IMR-90 (cell line): ENCODE results near the gene MARCHF2. TPM values are rescaled to one million over a fixed set of nuclear protein-coding genes. Genes with fewer than 3 reads are reported as not detected.

Source experiments
- ATAC-seq: fragments of 200-7000 bp; cut with Tn5 transposase; 2 replicates; pipeline ENCODE4 v1.9.1; 2020; ENCODE audit warnings: low read depth, mild to moderate bottlenecking, moderate library complexity
- BruUV-seq: library from RNA; stranded (reverse); fragments of 400-500 nt; replicated peaks from 2 replicates; lab custom pipeline; 2021; lab: Mats Ljungman, UMichigan
- CTCF ChIA-PET: fragments of 300-600 bp; formaldehyde crosslinking; extraction: SDS; loops from one replicate; lab custom pipeline; 2021; ENCODE audit warnings: antibody characterized with exemption; lab: Yijun Ruan, JAX
- POLR2A ChIA-PET: fragments of 300-600 bp; sonication (Branson Sonifier 250); formaldehyde crosslinking; loops from one replicate; lab custom pipeline; 2022; ENCODE audit warnings: antibody characterized with exemption; ENCODE audit not compliant: unreplicated experiment; lab: Charles Lee
- DNase-seq: peaks from one replicate; pipeline ENCODE4 v3.0.0; 2013
- H2AFZ ChIP-seq: replicated peaks from 2 replicates; pipeline ENCODE3; 2013; ENCODE audit warnings: low read length, mild to moderate bottlenecking; ENCODE audit not compliant: poor library complexity
- H2AK5ac ChIP-seq: 2 replicates; pipeline ENCODE4 v1.6.1; 2013; ENCODE audit warnings: low read depth, low read length, inconsistent platforms
- H2AK9ac ChIP-seq: replicated peaks from 2 replicates; pipeline ENCODE3; 2013; ENCODE audit warnings: mild to moderate bottlenecking, low read depth, low read length, moderate library complexity; ENCODE audit not compliant: poor library complexity
- H2BK120ac ChIP-seq: 2 replicates; pipeline ENCODE4 v1.6.1; 2013; ENCODE audit warnings: low read depth, low read length, inconsistent platforms
- H2BK15ac ChIP-seq: 3 replicates; pipeline ENCODE4 v1.6.1; 2013; ENCODE audit warnings: low read depth, low read length, inconsistent platforms
- H2BK20ac ChIP-seq: 2 replicates; pipeline ENCODE4 v1.6.1; 2013; ENCODE audit warnings: low read depth, mild to moderate bottlenecking, inconsistent platforms, low read length, moderate library complexity
- H2BK5ac ChIP-seq: 2 replicates; pipeline ENCODE4 v1.6.1; 2013; ENCODE audit warnings: mild to moderate bottlenecking, low read depth, low read length, inconsistent platforms; ENCODE audit not compliant: poor library complexity, severe bottlenecking
- H3K14ac ChIP-seq: replicated peaks from 2 replicates; pipeline ENCODE4 v1.6.1; 2013; ENCODE audit warnings: low read depth, low read length, inconsistent platforms
- H3K18ac ChIP-seq: 2 replicates; pipeline ENCODE4 v1.6.1; 2013; ENCODE audit warnings: low read depth, low read length, control low read depth
- H3K23ac ChIP-seq: 2 replicates; pipeline ENCODE4 v1.6.1; 2013; ENCODE audit warnings: low read depth, low read length, inconsistent platforms
- H3K27ac ChIP-seq: 2 replicates; pipeline ENCODE4 v1.5.1; 2013; ENCODE audit warnings: mild to moderate bottlenecking, control low read depth, low read length; ENCODE audit not compliant: insufficient read depth
- H3K27me3 ChIP-seq: 2 replicates; pipeline ENCODE4 v1.6.1; 2013; ENCODE audit warnings: low read length; ENCODE audit not compliant: control insufficient read depth, insufficient read depth
- H3K36me3 ChIP-seq: 2 replicates; pipeline ENCODE4 v1.6.1; 2013; ENCODE audit warnings: low read length, mixed read lengths; ENCODE audit not compliant: control insufficient read depth, insufficient read depth
- H3K4ac ChIP-seq: 2 replicates; pipeline ENCODE4 v1.6.1; 2013; ENCODE audit warnings: low read depth, low read length, inconsistent platforms
- H3K4me1 ChIP-seq: 2 replicates; pipeline ENCODE4 v1.6.1; 2013; ENCODE audit warnings: low read length, mixed read lengths; ENCODE audit not compliant: control insufficient read depth, insufficient read depth
- H3K4me2 ChIP-seq: 2 replicates; pipeline ENCODE4 v1.6.1; 2013; ENCODE audit warnings: low read depth, mild to moderate bottlenecking, control low read depth, low read length, moderate library complexity
- H3K4me3 ChIP-seq: 2 replicates; pipeline ENCODE4 v1.5.1; 2013; ENCODE audit warnings: low read depth, mild to moderate bottlenecking, control low read depth, low read length, moderate library complexity; ENCODE audit not compliant: insufficient read depth
- H3K56ac ChIP-seq: 2 replicates; pipeline ENCODE4 v1.6.1; 2013; ENCODE audit warnings: low read length, inconsistent platforms; ENCODE audit not compliant: insufficient read depth; ENCODE audit errors: extremely low read depth
- H3K79me1 ChIP-seq, 2 experiments: 2 replicates each; pipeline ENCODE4 v1.6.1; 2013; ENCODE audit warnings: low read length in 2 of 2, inconsistent platforms in 1 of 2, low read depth in 1 of 2
- H3K9ac ChIP-seq: 2 replicates; pipeline ENCODE4 v1.6.1; 2013; ENCODE audit warnings: low read depth, low read length, control low read depth
- H3K9me1 ChIP-seq: 2 replicates; pipeline ENCODE4 v1.6.1; 2013; ENCODE audit warnings: low read length, inconsistent platforms; ENCODE audit not compliant: insufficient read depth
- H3K9me3 ChIP-seq: 2 replicates; pipeline ENCODE4 v1.6.1; 2013; ENCODE audit warnings: low read length; ENCODE audit not compliant: control insufficient read depth, insufficient read depth
- H4K20me1 ChIP-seq: 2 replicates; pipeline ENCODE4 v1.6.1; 2013; ENCODE audit warnings: low read length, inconsistent platforms; ENCODE audit not compliant: insufficient read depth
- H4K5ac ChIP-seq: 2 replicates; pipeline ENCODE4 v1.6.1; 2013; ENCODE audit warnings: mild to moderate bottlenecking, low read depth, low read length, control low read depth
- H4K8ac ChIP-seq, 2 experiments: 2 replicates each; pipeline ENCODE4 v1.6.1; 2013; ENCODE audit warnings: low read depth in 2 of 2, low read length in 2 of 2, control low read depth in 1 of 2, inconsistent platforms in 1 of 2
- H4K91ac ChIP-seq: 2 replicates; pipeline ENCODE4 v1.6.1; 2013; ENCODE audit warnings: low read depth, low read length, inconsistent platforms; ENCODE audit not compliant: insufficient read depth
- CEBPB ChIP-seq: IDR thresholded peaks from 2 replicates; pipeline ENCODE4 v1.6.1; 2012; ENCODE audit warnings: low read depth, low read length, improper control_type of control experiment
- CHD1 ChIP-seq: IDR thresholded peaks from 2 replicates; pipeline ENCODE4 v1.6.1; 2012; ENCODE audit warnings: low read depth, low read length, improper control_type of control experiment
- CTCF ChIP-seq: conservative IDR thresholded peaks from 2 replicates; pipeline ENCODE4 v1.5.1; 2012; ENCODE audit warnings: mild to moderate bottlenecking, low read depth, low read length, improper control_type of control experiment
- FOS ChIP-seq: fragments of 150-350 bp; IDR thresholded peaks from 2 replicates; pipeline ENCODE4 v1.6.1; 2016; ENCODE audit warnings: low read depth, low read length
- MAFK ChIP-seq: IDR thresholded peaks from 2 replicates; pipeline ENCODE4 v1.6.1; 2012; ENCODE audit warnings: low read depth, low read length, improper control_type of control experiment
- MAZ ChIP-seq: IDR thresholded peaks from 2 replicates; pipeline ENCODE4 v1.6.1; 2012; ENCODE audit warnings: low read depth, mild to moderate bottlenecking, low read length, improper control_type of control experiment, moderate library complexity, borderline replicate concordance
- POLR2A ChIP-seq: IDR thresholded peaks from 2 replicates; pipeline ENCODE4 v1.6.1; 2012; ENCODE audit warnings: mild to moderate bottlenecking, low read depth, low read length
- RAD21 ChIP-seq: IDR thresholded peaks from 2 replicates; pipeline ENCODE4 v1.6.1; 2012; ENCODE audit warnings: low read length, improper control_type of control experiment
- RFX5 ChIP-seq: IDR thresholded peaks from 2 replicates; pipeline ENCODE4 v1.8.0; 2012; ENCODE audit warnings: low read depth, mild to moderate bottlenecking, low read length, moderate library complexity
- SMC3 ChIP-seq: fragments of 150-350 bp; IDR thresholded peaks from 2 replicates; pipeline ENCODE4 v1.6.1; 2016; ENCODE audit warnings: low read depth, mild to moderate bottlenecking, antibody characterized with exemption, low read length, moderate library complexity
- USF2 ChIP-seq: fragments of 150-350 bp; IDR thresholded peaks from 2 replicates; pipeline ENCODE4 v1.6.1; 2017; ENCODE audit warnings: mild to moderate bottlenecking, antibody characterized with exemption, low read length, low read depth
- WGBS, 2 experiments: methylation state at CpG; one replicate each; pipeline versions ENCODE4 v1.1.5 to v1.1.7; 2013; ENCODE audit warnings: missing lambda C conversion rate in 2 of 2; ENCODE audit not compliant: insufficient read length in 1 of 2; ENCODE audit errors: extremely low coverage in 2 of 2; 5-methylcytosine and 5-hydroxymethylcytosine counted together
- dilution Hi-C: fragments of 300-500 bp; cut with HindIII; formaldehyde crosslinking; loops from one replicate; pipeline ENCODE4 v1.14.3; 2018; ENCODE audit warnings: low sequenced_read_pairs; ENCODE audit not compliant: unreplicated experiment
- in situ Hi-C: fragments of 300-500 bp; cut with MboI; formaldehyde crosslinking; loops from 3 replicates; pipeline ENCODE4 v1.14.3; 2019; ENCODE audit warnings: low sequenced_read_pairs, inconsistent platforms, mixed read lengths
- intact Hi-C: fragments of 100-400 bp; cut with micrococcal nuclease; formaldehyde crosslinking; loops from 2 replicates; pipeline ENCODE4 v1.10.0; 2022
- polyA plus RNA-seq, 3 experiments: library from polyadenylated mRNA; depleted of rRNA; stranded (reverse); fragments of >200 nt; gene quantifications; 2 replicates each; pipeline ENCODE4 v1.2.3, GENCODE V29; 2012; ENCODE audit warnings: low replicate concordance in 1 of 3
- total RNA-seq: library from RNA; depleted of rRNA; stranded (reverse); fragments of >200 nt; gene quantifications from 2 replicates; pipeline ENCODE4 v1.2.3, GENCODE V29; 2012

Gene MARCHF2
- total and polyA plus RNA-seq, 2 of the 4 experiments (the other 2 are of a cell fraction): 33.8 to 58.8 TPM

GRCh38 chr19:8462571-8462970 is 49.5 kb downstream of the MARCHF2 start:
- H3K4ac ChIP-seq: no peak overlapping the region
- ATAC-seq: no peak
- peaks cover 32% of the 10 kb centered on the region for H3K36me3 ChIP-seq
- H4K91ac ChIP-seq: no peak overlapping the region
- H3K27ac ChIP-seq: no peak overlapping the region
- H2BK5ac ChIP-seq: no peak overlapping the region
- H2AK9ac ChIP-seq: no peak overlapping the region
- H3K14ac ChIP-seq: no peak overlapping the region
- no peaks in the 10 kb centered on the region for H3K27me3 ChIP-seq
- no peak overlapping the region for H2BK120ac ChIP-seq
- no peak overlapping the region for H2BK15ac ChIP-seq
- TF ChIP-seq SMC3 (no peak), USF2 (no peak), MAZ (no peak), RFX5 (no peak), RAD21 (no peak), CEBPB (no peak), CHD1 (no peak), POLR2A (no peak), MAFK (no peak), FOS (no peak), CTCF (no peak)
- no peak overlapping the region for H3K4me3 ChIP-seq
- in situ Hi-C loops: no loop called here
- no peak overlapping the region for H2BK20ac ChIP-seq
- no peak overlapping the region for H3K4me2 ChIP-seq
- H2AK5ac ChIP-seq: no peak overlapping the region
- H3K23ac ChIP-seq: no peak overlapping the region; the same call in 1 of the 2 replicates
- peaks cover 39% of the 10 kb centered on the region for H3K4me1 ChIP-seq
- H3K9me3 ChIP-seq: no peaks in the 10 kb centered on the region
- no peak overlapping the region for H4K5ac ChIP-seq
- peaks cover 33% of the 10 kb centered on the region for H3K9me1 ChIP-seq
- WGBS, 2 experiments: 100% methylated on average over 1 of the region's 5 CpGs; no CpG with 5 or more reads in 1 of the 2 experiments
- no peak overlapping the region for H3K56ac ChIP-seq
- H3K79me1 ChIP-seq: peaks cover 31 to 86% of the 10 kb centered on the region in 2 experiments
- ChIA-PET POLR2A (no interaction called here), CTCF (interaction anchor here (0.6 to 1.2 kb wide), 2 partner anchors 49 to 119 kb away, joined by 3 to 4 read pairs; partner anchors contain the start of gene MARCHF2)
- no peak overlapping the region for H4K8ac ChIP-seq
- no peak overlapping the region for H3K9ac ChIP-seq
- DNase-seq: no peak
- H4K20me1 ChIP-seq: peaks cover 94% of the 10 kb centered on the region
- BruUV-seq: no TSS peak
- no peak overlapping the region for H2AFZ ChIP-seq
- dilution Hi-C loops: no loop called here
- intact Hi-C loops: no loop called here
- no peak overlapping the region for H3K18ac ChIP-seq
